Measurements from ENCODE around the gene IRF2.

DNA sequence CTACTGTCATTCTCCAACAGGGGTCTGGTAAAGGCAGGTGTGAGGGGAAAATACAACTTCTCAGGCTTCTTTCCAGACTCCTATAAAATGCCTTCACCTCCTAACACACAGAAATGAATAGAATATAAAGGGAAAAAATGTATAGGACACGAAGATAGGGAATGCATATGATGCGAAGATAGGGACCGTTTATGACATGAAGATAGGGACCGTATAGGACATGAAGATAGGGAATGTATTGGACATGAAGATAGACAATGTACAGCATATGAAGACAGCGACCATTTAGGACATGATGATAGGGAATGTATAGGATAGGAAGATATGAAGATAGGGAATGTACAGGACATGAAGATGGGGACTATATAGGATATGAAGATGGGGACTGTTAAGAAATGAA is 10.5 kb downstream of the IRF2 start:
- TF ChIP-seq, protein P1, sequence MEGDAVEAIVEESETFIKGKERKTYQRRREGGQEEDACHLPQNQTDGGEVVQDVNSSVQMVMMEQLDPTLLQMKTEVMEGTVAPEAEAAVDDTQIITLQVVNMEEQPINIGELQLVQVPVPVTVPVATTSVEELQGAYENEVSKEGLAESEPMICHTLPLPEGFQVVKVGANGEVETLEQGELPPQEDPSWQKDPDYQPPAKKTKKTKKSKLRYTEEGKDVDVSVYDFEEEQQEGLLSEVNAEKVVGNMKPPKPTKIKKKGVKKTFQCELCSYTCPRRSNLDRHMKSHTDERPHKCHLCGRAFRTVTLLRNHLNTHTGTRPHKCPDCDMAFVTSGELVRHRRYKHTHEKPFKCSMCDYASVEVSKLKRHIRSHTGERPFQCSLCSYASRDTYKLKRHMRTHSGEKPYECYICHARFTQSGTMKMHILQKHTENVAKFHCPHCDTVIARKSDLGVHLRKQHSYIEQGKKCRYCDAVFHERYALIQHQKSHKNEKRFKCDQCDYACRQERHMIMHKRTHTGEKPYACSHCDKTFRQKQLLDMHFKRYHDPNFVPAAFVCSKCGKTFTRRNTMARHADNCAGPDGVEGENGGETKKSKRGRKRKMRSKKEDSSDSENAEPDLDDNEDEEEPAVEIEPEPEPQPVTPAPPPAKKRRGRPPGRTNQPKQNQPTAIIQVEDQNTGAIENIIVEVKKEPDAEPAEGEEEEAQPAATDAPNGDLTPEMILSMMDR (IDR thresholded peaks at IDR 0.05) = no peak
- TF ChIP-seq EP300 (IDR thresholded peaks at IDR 0.05) = no peak

Data from ovary (tissue), 3 donors.